Transverse colon (tissue), 3 donors: ENCODE results near the gene CKS1B.

Experiments
- CTCF ChIP-seq, 5 experiments: fragments of 200-600 bp in 3 of 5; fragments of 450-650 bp in 2 of 5; sonication (generic) in 3 of 5; IDR thresholded peaks; 1 replicate in 2 of 5; 2 replicates in 3 of 5; pipeline ENCODE4 v1.5.1; 2016 to 2017; ENCODE audit warnings: antibody characterized with exemption in 5 of 5, inconsistent platforms in 3 of 5, mild to moderate bottlenecking in 2 of 5, moderate library complexity in 1 of 5
- POLR2A ChIP-seq: fragments of 450-650 bp; IDR thresholded peaks from one replicate; pipeline ENCODE4 v1.6.1; 2016; ENCODE audit warnings: antibody characterized with exemption, mild to moderate bottlenecking, moderate library complexity

DNA sequence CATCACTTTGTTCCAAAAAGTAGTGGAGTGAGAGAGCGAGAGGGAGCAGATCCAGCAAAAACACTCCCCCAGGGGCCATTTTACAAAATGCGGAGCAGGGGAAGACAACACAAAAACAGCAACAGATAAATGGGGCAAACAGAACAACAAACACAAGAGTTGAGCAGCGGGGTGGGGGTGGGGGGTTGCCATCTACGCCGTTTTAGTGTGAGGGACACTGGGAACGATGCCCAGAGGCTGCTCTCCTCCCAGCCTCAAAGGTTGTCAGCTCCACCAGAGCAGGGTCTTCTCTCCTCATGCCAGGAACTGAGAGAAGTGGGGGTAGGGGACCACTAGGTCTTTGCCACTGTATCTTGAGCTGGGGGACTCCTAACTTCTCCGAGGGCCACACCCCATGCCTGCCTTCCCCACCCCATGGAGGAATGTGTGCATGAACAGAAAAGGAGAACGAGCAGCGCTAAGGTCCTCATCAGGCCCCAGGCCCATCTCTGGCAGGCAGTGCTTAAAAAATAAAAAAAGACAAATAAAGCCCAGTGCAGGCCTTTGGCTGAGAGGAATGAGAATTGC, 17.3 kb upstream of the CKS1B start:
- no peak for TF ChIP-seq POLR2A
- no peak for TF ChIP-seq CTCF (IDR thresholded peaks at IDR 0.05)
